Measurements from ENCODE around the gene CFD. TPM values are rescaled to one million over a fixed set of nuclear protein-coding genes. Genes with fewer than 3 reads are reported as not detected.
"Not testable (repeated sequence)": the region's sequence is repeated elsewhere in the genome, so short reads cannot be mapped to it uniquely, and the experiment has no call there.

The CFD gene
- total RNA-seq, 2 donors from 2014 or later, result 134 to 825 TPM

DNA sequence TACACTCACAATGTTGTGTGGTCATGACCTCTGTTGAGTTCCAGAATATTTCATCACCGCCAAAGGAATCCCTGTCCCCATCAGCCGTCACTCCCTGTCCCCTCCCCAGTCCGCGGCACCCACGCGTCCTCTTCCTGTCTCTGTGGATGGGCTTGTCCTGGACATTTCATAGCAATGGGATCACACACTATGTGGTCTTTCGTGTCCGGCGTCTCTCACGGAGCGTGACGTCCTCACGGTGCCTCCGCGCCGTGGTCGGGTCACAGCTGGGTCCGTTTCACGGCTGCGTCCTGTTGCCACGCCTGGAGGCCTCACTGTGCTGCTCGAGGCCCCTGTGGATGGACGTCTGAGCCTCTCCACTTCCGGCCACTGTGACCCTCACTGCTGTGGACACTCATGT lies 25.2 kb upstream of the CFD start:
- no peaks in the 10 kb centered on the region for H3K27me3 ChIP-seq

DNA sequence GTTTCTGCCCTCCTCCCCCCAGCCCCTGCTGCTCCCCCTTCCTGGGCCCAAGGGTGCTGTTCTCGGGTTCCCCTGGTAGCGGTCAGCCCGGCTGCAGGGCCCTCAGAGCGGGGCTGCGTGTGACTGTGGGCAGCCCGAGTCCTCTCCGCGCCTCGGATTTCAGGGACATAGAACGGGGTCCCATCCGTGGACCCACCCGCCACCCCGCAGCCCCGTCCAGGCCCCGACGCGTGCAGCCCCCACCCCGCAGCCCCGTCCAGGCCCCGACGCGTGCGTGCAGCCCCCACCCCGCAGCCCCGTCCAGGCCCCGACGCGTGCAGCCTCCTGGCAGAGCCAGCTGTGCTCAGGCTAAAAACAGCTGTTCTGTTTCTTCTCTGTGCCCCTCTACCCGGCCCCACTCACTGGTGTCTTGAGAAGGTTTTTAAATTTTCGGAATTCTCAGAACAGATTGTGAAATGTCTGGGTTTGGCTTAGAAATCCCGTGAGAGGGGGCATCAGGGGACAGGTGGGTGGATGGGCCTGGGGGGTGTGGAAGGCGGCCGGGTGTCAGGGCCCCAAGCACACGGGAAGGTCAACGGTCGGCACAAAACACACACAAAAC lies 24.2 kb upstream of the CFD start:
- ATAC-seq, result no peak
- Histone ChIP-seq H3K9me3 (no peaks in the 10 kb centered on the region), H3K27me3 (no peaks in the 10 kb centered on the region), H3K4me1 (peaks cover 15% of the 10 kb centered on the region), H3K4me3 (no peak overlapping the region), H3K36me3 (replicated peaks in 1 of 2; ENCODE audit: insufficient read depth in 1 of 2, low read depth in 2 of 2) (no peaks in the 10 kb centered on the region), H3K27ac (no peak overlapping the region)
- no peak for DNase-seq
- intact Hi-C loops (cut with DNase I), result no loop called here
- WGBS, 2 donors, result 37 to 64% methylated on average over 7 to 33 of the region's 36 CpGs
- no peak for TF ChIP-seq POLR2A (IDR thresholded peaks at IDR 0.05)
- TF ChIP-seq, protein P1, sequence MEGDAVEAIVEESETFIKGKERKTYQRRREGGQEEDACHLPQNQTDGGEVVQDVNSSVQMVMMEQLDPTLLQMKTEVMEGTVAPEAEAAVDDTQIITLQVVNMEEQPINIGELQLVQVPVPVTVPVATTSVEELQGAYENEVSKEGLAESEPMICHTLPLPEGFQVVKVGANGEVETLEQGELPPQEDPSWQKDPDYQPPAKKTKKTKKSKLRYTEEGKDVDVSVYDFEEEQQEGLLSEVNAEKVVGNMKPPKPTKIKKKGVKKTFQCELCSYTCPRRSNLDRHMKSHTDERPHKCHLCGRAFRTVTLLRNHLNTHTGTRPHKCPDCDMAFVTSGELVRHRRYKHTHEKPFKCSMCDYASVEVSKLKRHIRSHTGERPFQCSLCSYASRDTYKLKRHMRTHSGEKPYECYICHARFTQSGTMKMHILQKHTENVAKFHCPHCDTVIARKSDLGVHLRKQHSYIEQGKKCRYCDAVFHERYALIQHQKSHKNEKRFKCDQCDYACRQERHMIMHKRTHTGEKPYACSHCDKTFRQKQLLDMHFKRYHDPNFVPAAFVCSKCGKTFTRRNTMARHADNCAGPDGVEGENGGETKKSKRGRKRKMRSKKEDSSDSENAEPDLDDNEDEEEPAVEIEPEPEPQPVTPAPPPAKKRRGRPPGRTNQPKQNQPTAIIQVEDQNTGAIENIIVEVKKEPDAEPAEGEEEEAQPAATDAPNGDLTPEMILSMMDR (IDR thresholded peaks at IDR 0.05), result no peak

More for the DNA sequence above, 25.2 kb upstream of the CFD start:
- TF ChIP-seq POLR2A (IDR thresholded peaks at IDR 0.05), result no peak
- TF ChIP-seq, protein P1 (IDR thresholded peaks at IDR 0.05), result no peak
- no peaks in the 10 kb centered on the region for H3K36me3 ChIP-seq (replicated peaks in 1 of 2; ENCODE audit: insufficient read depth in 1 of 2, low read depth in 2 of 2)
- ATAC-seq (no peak), DNase-seq (no peak)
- no peak overlapping the region for H3K27ac ChIP-seq
- peaks cover 15% of the 10 kb centered on the region for H3K4me1 ChIP-seq
- WGBS, 2 donors, result 70 to 79% methylated on average over 24 of the region's 24 CpGs
- intact Hi-C loops (cut with DNase I), result no loop called here
- H3K4me3 ChIP-seq, result no peak overlapping the region
- H3K9me3 ChIP-seq, result no peaks in the 10 kb centered on the region

DNA sequence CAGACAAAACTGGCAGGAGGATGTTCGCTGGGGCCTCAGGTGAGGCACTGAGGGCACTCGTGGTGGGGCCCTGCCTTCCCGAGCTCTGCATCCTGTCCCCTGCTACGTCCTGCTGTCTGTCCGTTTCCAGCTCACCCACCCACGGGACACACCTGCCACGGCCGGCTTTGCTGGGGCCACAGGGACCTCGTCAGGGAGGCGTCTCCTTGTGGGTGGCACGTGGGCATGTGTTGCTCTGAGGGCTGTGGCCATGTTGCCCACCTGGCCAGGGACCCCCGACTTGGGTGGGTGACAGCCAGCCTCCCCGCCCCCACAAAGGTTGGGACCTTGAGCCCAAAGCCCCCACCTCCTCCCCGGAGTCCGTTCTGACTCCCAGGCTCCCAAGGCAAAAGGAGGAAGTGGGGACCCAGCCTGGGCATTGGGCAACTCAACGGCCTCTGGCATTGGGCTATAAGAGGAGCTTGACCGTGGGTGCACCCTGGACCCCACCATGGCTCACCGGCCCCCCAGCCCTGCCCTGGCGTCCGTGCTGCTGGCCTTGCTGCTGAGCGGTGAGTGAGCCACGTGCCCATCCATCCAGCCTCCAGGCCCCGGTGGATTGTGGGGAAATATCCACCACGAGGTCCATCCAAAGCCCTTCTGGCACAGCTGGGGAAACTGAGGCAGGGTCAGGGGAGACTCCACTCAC lies 18.8 kb upstream of the CFD start, which contains the start of gene PRTN3:
Gene PRTN3 (plus strand): TSS at position 481 of the 688 bp plus-strand sequence. CDS start 10 bp downstream, at position 491.
- Histone ChIP-seq H3K4me1 (peaks cover 11% of the 10 kb centered on the region), H3K36me3 (replicated peaks in 1 of 2; ENCODE audit: insufficient read depth in 1 of 2, low read depth in 2 of 2) (no peaks in the 10 kb centered on the region), H3K4me3 (no peak within 1 kb of the TSS), H3K27me3 (peaks cover 0 to 12% of the 10 kb centered on the region in 2 donors), H3K27ac (no peak within 1 kb of the TSS), H3K9me3 (no peaks in the 10 kb centered on the region)
- TF ChIP-seq, protein P1 (IDR thresholded peaks at IDR 0.05), result no peak
- no peak for TF ChIP-seq POLR2A (IDR thresholded peaks at IDR 0.05)
- WGBS, 2 donors, result 62 to 81% methylated on average over 9 to 21 of the region's 24 CpGs
- DNase-seq, result no peak
- intact Hi-C loops (cut with DNase I), result no loop called here
- no peak for ATAC-seq

DNA sequence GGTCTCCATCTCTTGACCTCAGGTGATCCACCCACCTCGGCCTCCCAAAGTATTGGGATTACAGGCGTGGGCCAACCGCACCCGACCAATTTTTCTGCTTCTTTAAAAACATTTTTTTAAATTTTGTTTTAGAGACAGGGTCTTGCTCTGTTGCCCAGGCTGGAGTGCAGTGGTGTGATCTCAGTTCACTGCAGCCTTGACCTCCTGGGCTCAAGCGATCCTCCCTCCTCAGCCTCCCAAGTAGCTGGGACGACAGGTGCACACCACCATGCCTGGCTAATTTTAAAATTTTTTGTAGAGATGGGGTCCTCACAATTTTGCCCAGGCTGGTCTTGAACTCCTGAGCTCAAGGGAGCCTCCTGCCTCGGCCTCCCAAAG lies 16.7 kb upstream of the CFD start:
- intact Hi-C loops (cut with DNase I); H3K9me3 ChIP-seq; H3K27ac ChIP-seq; DNase-seq; ATAC-seq; H3K4me3 ChIP-seq; H3K36me3 ChIP-seq (replicated peaks in 1 of 2; ENCODE audit: insufficient read depth in 1 of 2, low read depth in 2 of 2): not testable (repeated sequence)
- peaks cover 0 to 12% of the 10 kb centered on the region in 2 donors for H3K27me3 ChIP-seq
- peaks cover 11% of the 10 kb centered on the region for H3K4me1 ChIP-seq
- 77 to 90% methylated on average over 6 to 7 of the region's 7 CpGs for WGBS, 2 donors

DNA sequence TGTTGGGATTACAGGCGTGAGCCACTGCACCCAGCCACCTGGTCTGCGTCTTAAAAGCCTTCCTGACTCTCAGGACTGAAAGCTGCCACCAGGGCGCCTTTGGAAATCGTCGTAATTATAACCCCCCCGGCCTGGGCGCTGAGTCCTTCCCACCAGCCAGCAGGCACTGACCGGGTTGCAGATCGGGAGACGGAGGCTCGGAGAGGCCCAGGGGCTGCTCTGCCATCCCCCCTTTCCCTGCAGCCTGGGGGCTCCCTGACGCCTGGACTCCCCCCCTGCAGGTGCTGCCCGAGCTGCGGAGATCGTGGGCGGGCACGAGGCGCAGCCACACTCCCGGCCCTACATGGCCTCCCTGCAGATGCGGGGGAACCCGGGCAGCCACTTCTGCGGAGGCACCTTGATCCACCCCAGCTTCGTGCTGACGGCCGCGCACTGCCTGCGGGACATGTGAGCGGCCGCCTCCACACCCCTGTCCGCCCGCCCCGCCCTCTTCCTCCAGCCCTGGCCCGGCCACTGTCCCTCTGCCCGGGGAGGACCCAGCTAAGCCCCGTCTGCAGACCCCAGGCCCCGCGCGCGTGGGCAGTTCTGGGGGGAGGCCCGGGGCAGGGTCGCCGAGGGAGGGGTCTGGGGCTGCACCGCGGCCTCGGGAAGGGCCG lies 16.2 kb upstream of the CFD start:
- H3K27ac ChIP-seq, result no peak overlapping the region
- no peaks in the 10 kb centered on the region for H3K36me3 ChIP-seq (replicated peaks in 1 of 2; ENCODE audit: insufficient read depth in 1 of 2, low read depth in 2 of 2)
- peaks cover 11% of the 10 kb centered on the region for H3K4me1 ChIP-seq
- peak; percentile 63 for ATAC-seq
- intact Hi-C loops (cut with DNase I), result no loop called here
- H3K9me3 ChIP-seq, result no peaks in the 10 kb centered on the region
- DNase-seq, result peak in 3 of 4 donors; percentile 38 to 47 (median 44)
- TF ChIP-seq POLR2A (IDR thresholded peaks at IDR 0.05), result no peak
- TF ChIP-seq, protein P1 (IDR thresholded peaks at IDR 0.05), result peak in 2 of 7 experiments; percentile 20 to 23
- H3K27me3 ChIP-seq, result peaks cover 0 to 16% of the 10 kb centered on the region in 2 donors
- H3K4me3 ChIP-seq, result no peak overlapping the region
- WGBS, 2 donors, result 0 to 6% methylated on average over 8 to 36 of the region's 46 CpGs

Measured in body of pancreas (tissue), 4 donors.